HG03025 (cell line): Measurements from ENCODE around the gene SPINT2.
"Not testable (repeated sequence)": the region's sequence is repeated elsewhere in the genome, so short reads cannot be mapped to it uniquely, and the experiment has no call there.

Experiments
- ATAC-seq: cut with Tn5 transposase; IDR thresholded peaks from one replicate; pipeline ENCODE4 v1.9.1; 2021; ENCODE audit warnings: mild to moderate bottlenecking, moderate library complexity; ENCODE audit not compliant: unreplicated experiment, low FRiP score

Gene SPINT2, protein sequence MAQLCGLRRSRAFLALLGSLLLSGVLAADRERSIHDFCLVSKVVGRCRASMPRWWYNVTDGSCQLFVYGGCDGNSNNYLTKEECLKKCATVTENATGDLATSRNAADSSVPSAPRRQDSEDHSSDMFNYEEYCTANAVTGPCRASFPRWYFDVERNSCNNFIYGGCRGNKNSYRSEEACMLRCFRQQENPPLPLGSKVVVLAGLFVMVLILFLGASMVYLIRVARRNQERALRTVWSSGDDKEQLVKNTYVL

DNA sequence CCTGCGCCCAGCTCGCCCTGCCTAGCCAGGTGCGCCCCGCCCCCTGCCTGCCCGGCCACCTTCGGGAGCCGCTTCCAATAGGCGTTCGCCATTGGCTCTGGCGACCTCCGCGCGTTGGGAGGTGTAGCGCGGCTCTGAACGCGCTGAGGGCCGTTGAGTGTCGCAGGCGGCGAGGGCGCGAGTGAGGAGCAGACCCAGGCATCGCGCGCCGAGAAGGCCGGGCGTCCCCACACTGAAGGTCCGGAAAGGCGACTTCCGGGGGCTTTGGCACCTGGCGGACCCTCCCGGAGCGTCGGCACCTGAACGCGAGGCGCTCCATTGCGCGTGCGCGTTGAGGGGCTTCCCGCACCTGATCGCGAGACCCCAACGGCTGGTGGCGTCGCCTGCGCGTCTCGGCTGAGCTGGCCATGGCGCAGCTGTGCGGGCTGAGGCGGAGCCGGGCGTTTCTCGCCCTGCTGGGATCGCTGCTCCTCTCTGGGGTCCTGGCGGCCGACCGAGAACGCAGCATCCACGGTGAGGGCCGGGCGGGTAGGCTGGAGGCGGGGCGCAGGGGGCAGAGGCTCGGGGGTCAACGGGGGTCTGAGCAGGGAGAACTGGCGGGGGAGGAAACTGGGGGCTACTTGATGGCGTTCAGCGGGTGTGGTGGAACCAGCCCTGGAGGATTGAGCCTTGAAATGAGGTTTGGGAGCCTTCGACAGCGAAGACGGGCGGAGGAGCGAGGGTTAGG is at the start of gene SPINT2:
SPINT2 (plus strand) TSS at position 88 of the 727 bp plus-strand sequence; CDS start at position 408, 320 bp downstream.
- ATAC-seq, result no peak

DNA sequence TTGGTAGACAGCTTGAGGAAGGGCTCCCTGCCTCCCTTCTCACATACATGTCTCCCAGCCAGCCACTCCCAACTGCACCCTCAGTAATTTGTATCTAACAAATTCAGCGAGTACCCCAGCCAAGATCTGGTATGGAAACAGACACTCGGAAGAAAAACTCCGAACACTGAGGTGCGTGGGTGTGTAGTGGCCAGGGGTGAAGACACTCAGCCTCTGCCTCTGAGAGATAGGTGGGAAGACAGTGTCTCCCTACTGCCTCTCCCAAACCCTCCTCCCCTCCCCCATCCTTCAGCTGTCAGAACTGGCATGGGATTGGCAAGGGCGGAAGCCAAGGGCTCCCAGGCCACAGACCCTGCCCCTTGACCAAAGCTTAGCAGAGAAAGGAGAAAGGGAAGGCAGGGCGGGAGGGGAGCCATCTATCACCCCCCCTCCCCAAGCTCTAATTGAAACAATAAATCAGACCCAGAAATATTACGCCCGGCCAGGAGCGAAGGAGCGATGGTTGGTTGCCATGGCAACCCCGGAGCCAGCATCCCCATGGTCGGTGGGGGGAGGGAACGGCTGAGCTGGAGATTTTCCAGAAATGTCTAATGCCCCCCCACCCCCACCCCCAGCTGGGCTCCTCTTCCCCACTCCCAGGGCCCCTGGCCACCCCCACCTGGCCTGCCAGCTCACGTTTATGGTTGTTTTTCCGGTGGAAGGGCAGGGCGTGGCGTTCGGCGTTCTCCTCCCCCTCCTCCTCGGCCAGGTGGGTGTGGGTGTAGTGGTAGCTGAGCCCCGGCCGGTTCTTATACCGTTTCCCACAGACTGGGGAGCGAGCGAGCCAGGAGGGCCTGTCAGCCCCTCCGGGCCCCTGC is 47.4 kb upstream of the SPINT2 start:
- no peak for ATAC-seq

DNA sequence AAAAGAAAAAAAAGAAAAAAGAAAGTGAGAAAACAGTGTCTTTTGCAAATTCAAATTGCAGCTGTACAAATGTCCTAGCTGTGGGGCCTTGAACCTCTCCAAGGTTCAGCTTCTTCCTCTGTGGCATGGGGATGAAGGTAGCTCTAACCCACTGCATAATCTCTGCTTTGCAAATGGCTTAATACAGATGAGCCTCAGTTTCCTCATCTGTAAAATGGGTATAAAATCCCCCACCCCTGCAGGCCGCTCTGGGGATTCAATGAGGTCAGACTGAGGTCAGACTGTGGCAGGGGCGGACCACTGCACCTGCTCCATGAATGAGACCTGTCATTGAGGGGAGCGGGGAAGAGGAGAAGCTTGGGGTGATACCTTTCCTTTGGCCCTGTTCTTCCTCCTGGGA is 46.2 kb upstream of the SPINT2 start:
- ATAC-seq, result no peak

DNA sequence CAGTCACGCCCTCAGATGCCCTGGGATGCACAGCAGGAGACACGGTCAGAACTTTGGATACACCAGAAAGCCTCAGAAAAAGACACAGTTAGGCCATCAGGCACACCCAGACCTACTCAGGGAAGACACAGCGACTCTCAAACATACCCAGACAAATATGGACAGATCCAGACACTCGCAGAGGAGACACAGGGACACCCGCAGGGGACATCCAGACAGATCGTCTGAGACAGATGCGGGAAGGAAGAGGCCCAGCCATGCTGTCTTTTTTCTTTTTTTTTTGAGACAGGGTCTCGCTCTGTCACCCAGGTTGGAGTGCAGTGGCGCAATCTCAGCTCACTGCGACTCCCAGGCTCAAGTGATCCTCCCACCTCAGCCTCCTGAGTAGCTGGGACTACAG is 45.2 kb upstream of the SPINT2 start:
- ATAC-seq, result no peak

DNA sequence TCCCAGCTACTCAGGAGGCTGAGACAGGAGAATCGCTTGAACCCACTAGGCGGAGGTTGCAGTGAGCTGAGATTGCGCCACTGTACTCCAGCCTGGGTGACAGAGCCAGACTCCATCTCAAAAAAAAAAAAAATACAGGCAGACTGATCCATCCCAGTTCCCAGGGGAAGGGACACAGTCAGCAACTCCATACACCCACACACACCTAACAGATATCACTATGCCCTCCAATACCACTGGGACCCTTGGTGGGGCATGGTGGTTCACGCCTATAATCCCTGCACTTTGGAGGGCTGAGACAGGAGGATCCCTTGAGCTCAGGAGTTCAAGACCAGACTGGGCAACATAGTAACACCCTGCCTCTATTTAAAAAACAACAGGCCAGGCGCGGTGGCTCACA is 43.0 kb upstream of the SPINT2 start:
- ATAC-seq, result no peak

DNA sequence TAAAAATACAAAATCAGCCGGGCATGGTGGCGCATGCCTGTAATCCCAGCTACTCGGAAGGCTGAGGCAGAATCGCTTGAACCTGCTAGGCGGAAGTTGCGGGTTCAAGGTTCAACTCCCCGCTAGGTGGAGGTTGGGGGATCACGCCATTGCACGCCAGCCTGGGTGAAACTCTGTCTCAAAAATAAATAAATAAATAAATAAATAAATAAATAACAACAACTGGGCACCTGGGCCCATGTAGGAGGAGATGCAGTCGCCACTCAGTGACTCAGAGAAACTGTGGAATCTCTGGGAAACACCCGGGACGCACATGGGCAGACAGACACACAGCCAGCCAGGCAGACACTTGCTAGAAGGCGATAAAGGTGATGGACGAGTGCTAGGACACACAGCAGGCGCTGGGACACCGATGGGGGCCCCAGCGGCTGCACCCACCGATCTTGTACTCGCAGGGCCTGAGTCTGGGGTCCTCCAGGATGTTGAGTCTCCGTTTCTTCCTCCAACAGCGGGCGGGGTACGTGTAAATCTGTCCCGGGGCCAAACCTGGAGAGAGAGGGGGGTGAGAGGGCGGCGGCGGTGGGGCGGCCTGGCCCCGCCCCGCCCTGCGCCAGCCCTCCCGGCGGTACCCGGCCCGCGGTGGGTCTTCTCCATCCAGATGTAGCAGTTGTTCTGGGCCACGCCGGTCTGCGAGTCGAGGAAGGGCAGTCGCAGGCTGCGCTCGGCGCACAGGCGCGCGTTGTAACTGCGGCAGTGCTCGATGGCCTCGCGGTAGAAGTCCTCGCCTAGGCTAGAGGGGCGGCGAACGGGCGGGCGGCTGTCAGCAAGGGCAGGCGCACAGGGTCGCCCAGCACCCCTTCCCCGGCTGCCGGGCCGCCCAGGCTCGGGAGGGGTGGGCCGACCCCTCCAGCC is 42.2 kb upstream of the SPINT2 start:
- ATAC-seq, result no peak

DNA sequence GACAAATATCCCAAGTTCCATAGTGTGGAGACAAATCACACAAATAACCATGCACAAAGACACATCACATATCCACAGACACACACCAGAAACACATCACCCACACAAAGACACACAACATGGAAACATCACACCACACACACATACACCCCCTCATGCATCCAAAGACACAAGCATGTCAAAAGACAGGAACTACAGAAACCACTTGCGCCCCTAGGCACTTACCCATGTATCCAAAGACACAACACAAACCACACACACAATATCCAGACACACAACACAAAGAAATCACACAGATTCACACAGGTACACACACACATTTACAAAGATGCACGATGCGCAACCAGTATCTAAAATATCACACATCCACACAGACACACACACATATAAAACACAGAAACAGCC is 41.3 kb upstream of the SPINT2 start:
- no peak for ATAC-seq

DNA sequence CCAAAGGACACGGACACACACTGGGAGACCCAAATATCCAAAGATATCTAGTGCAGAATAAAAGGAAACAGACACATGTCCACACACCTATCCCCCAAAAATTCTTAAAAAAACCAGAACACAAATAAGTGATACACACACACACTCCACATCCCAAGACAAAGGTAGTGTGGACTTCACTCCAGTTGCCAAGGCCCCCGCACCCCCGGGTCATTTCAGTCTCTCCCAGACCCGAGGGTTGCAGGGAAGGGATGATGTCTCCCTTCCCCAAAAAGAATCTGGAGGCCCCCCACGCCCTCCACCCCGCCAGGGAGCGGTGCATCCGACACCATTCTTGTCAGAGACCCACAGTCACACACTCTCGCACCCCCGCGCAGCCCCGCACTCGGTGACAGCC is 40.8 kb upstream of the SPINT2 start:
- ATAC-seq, result no peak

DNA sequence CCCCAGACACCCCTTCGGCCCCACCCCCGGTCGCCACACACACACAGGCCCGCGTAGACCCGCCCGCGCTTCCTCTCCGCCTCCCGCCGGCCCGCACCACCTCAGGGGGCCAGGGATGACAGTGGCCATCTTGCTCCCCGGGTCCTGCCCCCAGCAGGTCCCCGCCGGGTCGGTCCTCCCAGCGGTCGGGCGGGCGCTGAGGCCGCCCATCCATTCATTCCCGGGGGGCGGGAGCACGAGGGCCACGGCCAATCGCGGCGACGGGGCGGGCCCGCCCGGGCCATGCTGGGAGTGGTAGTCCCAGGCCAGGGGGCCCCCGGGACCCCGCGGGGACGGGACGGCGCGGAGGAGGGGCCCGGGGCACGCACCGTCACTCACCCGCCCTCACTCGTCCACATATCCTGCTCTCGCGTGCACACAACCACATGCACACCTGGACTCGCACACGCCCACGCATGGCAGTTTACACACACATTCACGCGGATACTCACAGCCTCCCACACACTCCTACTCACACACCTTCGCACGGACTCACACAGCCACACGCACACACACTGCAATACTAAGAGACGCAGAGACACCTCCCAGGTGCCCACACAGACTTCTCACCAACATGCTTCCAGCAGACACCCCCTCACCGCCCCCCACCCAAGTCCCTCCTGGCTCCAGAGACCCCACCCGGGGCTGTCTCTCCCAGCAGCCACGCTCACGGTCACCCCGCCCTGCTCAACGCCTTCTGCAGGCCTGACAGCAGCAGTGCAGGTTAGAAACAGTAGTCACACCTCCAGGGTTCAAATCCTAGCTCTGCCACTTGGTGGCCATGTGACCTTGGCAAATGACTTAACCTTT is 40.1 kb upstream of the SPINT2 start, which contains the start of gene DPF1:
DPF1 (minus strand) TSS at position 209 of the 849 bp plus-strand sequence; CDS start at position 129, 80 bp downstream.
- peak; percentile 59 for ATAC-seq

DNA sequence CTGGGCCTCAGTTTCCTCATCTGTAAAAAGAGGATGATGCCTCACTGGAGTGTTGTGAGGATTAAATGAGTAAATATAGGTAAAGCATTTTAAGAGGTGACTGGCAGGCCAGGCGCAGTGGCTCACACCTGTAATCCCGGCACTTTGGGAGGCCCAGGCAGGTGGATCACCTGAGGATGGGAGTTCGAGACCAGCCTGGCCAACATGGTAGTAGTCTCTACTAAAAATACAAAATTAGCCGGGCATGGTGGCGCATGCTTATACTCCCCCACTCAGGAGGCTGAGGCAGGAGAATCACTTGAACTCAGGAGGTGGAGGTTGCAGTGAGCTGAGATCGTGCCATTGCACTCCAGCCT is 39.5 kb upstream of the SPINT2 start:
- not testable (repeated sequence) for ATAC-seq

DNA sequence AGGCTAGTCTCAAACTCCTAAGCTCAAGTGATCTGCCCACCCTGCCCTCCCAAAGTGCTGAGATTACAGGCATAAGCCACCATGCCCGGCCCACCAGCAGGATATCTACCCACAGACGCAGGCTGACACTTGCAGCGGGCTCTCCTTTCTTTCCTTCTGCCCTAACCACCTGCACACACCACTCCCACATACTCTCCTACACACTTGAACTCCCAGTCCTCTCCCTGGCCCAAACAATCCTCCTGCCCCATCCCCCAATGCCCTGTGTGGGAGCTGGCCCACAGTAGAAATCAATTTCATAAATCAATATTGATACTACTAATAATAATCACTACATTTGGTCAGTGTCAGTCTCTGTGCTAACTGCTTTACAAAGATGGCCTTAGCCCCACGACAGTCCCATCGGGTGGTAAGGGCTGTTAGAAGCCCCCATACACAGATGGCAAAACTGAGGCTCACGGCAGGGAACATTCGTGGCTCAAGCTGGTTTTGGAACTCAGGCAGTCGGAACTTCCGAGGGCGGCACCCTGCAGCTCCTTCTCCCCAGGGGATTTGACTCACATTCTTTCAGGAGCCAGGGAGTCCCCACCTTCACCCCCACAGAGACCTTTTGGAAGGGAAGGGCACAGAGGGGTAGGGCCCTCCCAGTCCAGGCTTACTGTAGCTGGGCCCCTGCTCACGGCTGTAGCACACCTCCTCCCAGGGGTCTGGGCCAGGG is 36.9 kb upstream of the SPINT2 start:
- ATAC-seq, result no peak

DNA sequence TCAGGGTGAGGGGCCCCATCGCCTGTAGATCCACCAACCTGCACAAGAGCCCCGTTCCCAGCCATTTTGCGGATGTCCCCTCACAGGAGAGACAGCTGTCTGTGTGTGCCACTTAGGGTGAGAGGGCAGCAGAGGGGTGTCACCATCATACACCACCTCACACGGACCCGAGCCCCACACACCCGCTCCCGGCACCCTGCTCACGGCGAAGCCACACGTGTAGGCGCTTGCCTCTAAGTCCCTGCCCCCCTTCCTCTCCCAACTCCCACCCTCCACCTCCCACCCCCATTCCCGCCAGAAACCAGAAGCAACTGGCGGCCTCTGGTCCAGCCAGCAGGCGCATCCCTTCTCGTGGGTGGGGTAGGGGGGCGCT is 36.4 kb upstream of the SPINT2 start:
- ATAC-seq, result no peak

DNA sequence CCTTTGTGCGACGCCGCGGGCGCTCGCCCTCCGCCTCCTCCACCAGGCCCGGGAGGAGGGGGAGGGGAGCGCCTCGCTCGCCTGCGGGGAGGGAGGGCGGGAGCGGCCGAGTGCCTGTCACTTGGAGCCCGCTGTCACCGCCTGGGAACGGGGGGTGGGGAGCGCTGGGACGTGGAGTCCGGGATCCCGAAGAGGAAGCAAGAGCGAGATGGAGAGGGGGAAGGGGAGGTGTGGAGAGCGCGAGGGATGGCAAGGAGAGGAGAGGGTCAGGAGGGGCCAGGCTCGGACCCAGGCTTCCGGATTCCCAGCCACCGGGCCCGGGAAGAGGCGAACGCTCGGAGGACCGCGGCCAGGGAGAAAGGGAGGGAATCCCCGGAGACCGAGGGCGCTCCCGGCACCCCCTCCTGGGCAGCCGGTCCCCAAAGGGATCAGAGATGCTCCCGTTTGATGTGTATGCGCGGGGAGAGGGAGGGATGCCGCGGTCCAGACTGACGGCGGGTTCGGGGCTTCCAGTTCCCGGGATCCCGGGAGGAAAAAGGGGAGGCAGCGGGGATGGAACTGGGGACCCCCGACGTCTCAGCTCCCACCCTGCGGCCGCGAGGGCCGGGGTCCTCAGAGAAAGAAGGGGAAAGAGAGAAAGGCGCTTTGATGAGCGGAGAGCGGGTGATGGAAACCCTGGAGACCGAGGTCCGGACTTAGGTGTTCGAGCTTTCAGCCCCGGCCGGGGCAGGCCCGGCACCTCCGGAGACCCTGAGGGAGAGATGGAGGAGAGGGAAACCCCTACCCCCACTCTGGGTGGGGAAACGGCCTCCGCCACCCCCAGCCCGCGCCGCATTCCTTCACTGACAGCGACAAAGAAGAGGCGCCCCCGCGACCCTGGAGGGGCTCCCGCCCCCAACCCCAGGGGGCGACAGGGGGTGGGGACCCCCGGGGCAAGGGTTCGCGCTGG is 35.6 kb upstream of the SPINT2 start:
- ATAC-seq, result no peak

DNA sequence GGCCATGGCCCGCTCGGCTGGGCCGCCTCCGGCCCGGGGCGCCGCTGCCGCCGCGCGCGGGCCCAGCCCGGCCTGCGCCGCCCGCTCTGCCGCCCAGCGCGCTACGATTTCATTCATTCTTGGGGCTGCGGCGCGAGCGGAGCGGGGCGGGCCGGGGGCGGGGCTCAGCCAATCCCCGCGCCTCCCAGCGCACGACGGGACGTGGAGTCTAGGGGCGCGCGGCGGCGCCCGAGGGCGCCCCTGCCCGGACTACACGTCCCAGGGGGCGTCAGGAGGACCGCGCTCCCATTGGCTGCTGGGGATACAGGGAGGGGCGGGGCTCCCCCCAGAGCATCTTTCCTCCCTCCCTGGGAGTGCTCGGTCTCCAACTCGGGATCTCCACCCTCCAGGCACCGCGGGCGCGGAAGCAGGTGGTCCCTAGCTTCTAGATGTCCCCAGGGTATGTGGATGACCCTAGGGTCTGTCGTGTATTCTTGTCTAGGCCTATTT is 34.7 kb upstream of the SPINT2 start:
- no peak for ATAC-seq

DNA sequence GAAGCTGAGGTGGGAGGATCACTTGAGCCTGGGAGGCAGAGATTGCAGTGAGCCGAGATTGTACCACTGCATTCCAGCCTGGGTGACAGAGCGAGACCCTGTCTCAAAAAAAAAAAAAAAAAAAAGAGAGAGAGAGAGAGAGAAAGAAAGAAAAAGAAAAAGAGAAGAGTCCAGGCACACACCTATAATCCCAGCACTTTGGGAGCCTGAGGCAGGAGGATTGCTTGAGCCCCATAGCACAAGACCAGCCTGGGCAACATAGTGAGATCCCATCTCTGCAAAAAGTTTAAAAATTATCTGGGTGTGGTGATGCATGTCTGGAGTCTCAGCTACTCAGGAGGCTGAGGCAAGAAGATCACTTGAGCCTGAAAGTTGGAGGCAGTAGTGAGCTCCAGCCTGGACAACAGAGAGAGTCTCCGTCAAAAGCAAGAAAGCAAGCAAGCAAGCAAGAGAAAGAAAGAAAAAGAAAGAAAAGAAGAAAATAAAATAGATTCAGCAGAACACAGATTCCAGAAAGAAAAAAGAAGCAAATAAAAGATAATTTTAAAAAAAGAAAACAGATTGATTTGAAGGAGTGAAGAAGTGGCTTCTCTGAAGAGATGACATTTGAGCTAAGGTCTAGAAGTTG is 33.8 kb upstream of the SPINT2 start:
- not testable (repeated sequence) for ATAC-seq

DNA sequence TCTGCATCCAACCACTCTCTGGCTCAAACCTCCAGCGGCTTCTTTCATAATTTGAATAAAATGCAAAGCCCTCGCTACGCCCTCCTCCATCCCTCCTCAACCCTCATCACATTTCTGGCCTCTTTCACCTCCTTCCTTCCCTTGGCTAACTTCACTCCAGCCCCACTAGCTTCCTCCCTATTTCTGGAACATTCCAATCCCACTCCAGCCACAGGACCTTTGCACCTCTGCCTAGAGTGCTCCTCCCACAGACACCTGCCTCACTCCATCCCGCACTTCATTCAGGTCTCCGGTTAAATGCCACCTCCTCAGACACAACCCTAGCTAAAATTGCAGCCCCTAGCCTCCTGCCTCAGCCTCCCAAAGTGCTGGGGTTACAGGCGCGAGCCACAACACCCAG is 32.5 kb upstream of the SPINT2 start:
- no peak for ATAC-seq

DNA sequence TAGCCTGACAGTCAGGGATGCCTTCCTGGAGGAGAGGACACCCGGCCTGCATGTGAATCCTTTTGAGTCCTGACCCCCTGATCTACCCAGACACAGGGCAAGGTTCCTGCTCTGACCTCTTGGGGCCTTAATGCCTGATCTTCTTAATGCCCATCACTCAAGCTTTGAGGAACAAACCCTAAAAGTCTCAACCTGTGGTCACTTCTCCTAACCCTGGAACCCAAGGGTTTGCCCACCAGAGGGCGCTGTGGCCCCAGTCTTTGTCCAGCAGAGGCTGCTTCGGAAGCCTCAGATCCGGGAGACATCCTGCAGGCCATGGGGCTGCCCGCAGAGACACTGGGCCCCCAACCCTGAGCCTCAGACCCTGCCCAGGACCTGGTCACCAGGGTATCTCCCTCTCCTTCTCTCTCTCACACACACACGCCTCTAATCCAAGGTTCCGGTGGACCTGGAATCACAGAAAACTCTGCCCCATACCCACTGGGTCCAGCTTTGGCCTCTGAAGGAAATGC is 30.6 kb upstream of the SPINT2 start:
- ATAC-seq, result no peak
